DND-41 (cell line): ENCODE results near the gene PTPN3.

ENCODE experiments used
- ATAC-seq: fragments of 200-7000 bp; cut with Tn5 transposase; 3 replicates; pipeline ENCODE4 v1.9.1; 2021; ENCODE audit warnings: low read depth; ENCODE audit not compliant: insufficient read depth
- DNase-seq: peaks from one replicate; pipeline ENCODE4 v3.0.0-alpha.2; 2020
- H2AFZ ChIP-seq: 2 replicates; pipeline ENCODE4 v1.6.0; 2012; ENCODE audit warnings: low read depth, low read length
- H3K27ac ChIP-seq: 2 replicates; pipeline ENCODE4 v1.5.1; 2012; ENCODE audit warnings: low read length, inconsistent platforms
- H3K27me3 ChIP-seq: fragments of 200-600 bp; sonication (generic); 2 replicates; pipeline ENCODE4 v1.6.0; 2012; ENCODE audit warnings: low read length, mild to moderate bottlenecking, inconsistent platforms; ENCODE audit not compliant: insufficient read depth, poor library complexity
- H3K36me3 ChIP-seq: 2 replicates; pipeline ENCODE4 v1.5.1; 2012; ENCODE audit warnings: low read length, inconsistent platforms; ENCODE audit not compliant: insufficient read depth
- H3K4me1 ChIP-seq: 2 replicates; pipeline ENCODE4 v1.5.1; 2012; ENCODE audit warnings: mild to moderate bottlenecking, low read length; ENCODE audit not compliant: insufficient read depth
- H3K4me2 ChIP-seq: 2 replicates; pipeline ENCODE4 v1.6.0; 2012; ENCODE audit warnings: mild to moderate bottlenecking, moderate library complexity, low read length, inconsistent platforms; ENCODE audit not compliant: insufficient read depth
- H3K4me3 ChIP-seq, 2 experiments: fragments of 200-600 bp in 1 of 2; shearing (Covaris generic) in 1 of 2; 2 replicates each; pipeline ENCODE4 v1.5.1; 2012 to 2016; ENCODE audit warnings: inconsistent platforms in 2 of 2, low read length in 2 of 2, mild to moderate bottlenecking in 2 of 2, low read depth in 1 of 2, moderate library complexity in 1 of 2
- H3K79me2 ChIP-seq: 2 replicates; pipeline ENCODE4 v1.6.0; 2012; ENCODE audit warnings: low read length, inconsistent platforms; ENCODE audit not compliant: insufficient read depth
- H3K9ac ChIP-seq: 2 replicates; pipeline ENCODE4 v1.6.0; 2012; ENCODE audit warnings: low read depth, mild to moderate bottlenecking, inconsistent platforms, low read length, moderate library complexity
- H3K9me3 ChIP-seq: 2 replicates; pipeline ENCODE4 v1.5.1; 2012; ENCODE audit warnings: low read length, moderate library complexity, mild to moderate bottlenecking, inconsistent platforms; ENCODE audit not compliant: insufficient read depth, severe bottlenecking
- H4K20me1 ChIP-seq: 2 replicates; pipeline ENCODE4 v1.6.0; 2012; ENCODE audit warnings: low read length; ENCODE audit not compliant: insufficient read depth
- CTCF ChIP-seq: IDR thresholded peaks from 2 replicates; pipeline ENCODE4 v1.5.1; 2012; ENCODE audit warnings: borderline replicate concordance, low read length, moderate library complexity, mild to moderate bottlenecking; ENCODE audit not compliant: poor library complexity, severe bottlenecking; ENCODE audit errors: extremely low read depth
- EZH2 ChIP-seq: IDR thresholded peaks from 3 replicates; pipeline ENCODE4 v1.6.1; 2012; ENCODE audit warnings: borderline replicate concordance, low read depth, mild to moderate bottlenecking, moderate library complexity, low read length, inconsistent platforms; ENCODE audit not compliant: severe bottlenecking

PTPN3 gene

DNA sequence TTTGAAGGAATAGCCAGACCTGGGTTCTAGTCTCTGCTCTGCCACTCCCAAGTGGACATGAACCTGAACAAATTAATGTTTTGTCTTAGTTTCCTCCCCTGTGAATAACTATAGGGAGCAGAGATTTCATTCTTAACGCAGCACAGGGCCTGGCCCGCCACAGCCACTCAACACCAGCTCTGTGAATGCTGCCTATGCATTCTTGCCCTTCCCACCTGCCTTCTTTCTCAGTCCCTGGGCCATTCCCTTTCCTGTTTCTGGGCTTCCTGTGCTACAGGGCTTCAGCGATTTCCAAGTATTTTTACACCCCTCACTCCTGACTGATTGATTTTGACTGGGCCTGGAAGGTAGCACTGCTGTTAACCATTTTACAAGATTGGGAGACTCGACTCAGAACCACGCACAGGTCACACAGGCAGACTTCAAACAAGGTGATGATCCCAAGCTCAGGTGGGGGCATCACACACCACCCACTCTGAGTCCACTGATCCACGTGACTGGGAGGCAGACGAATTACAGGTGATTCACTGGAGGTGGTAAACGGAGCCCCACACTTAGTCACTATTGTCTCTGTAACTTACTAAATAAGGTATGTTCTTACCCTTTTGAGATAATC, 21.4 kb downstream of the PTPN3 start:
- Histone ChIP-seq H3K4me2 (no peak overlapping the region), H3K4me1 (no peaks in the 10 kb centered on the region), H3K9me3 (no peaks in the 10 kb centered on the region), H4K20me1 (no peaks in the 10 kb centered on the region), H3K79me2 (no peaks in the 10 kb centered on the region), H3K4me3 (no peak overlapping the region), H3K36me3 (no peaks in the 10 kb centered on the region), H3K27ac (no peak overlapping the region), H3K9ac (no peak overlapping the region), H2AFZ (no peak overlapping the region), H3K27me3 (no peaks in the 10 kb centered on the region)
- no peak for ATAC-seq
- TF ChIP-seq EZH2 (no peak), CTCF (no peak)
- DNase-seq: no peak

- no peak for DNase-seq
- no peaks in the 10 kb centered on the region for H3K79me2 ChIP-seq
- no peak overlapping the region for H3K9ac ChIP-seq
- no peaks in the 10 kb centered on the region for H3K9me3 ChIP-seq
- H3K4me2 ChIP-seq: no peak overlapping the region
- H2AFZ ChIP-seq: no peak overlapping the region
- H3K4me1 ChIP-seq: no peaks in the 10 kb centered on the region
- no peak for ATAC-seq
- H3K4me3 ChIP-seq: no peak overlapping the region
- no peaks in the 10 kb centered on the region for H3K36me3 ChIP-seq
- TF ChIP-seq EZH2 (no peak), CTCF (no peak)
- H3K27ac ChIP-seq: no peak overlapping the region
- no peaks in the 10 kb centered on the region for H3K27me3 ChIP-seq
- H4K20me1 ChIP-seq: no peaks in the 10 kb centered on the region
These were observed 22.6 kb downstream of the PTPN3 start for GRCh38 chr9:109475526-109475925.

DNA sequence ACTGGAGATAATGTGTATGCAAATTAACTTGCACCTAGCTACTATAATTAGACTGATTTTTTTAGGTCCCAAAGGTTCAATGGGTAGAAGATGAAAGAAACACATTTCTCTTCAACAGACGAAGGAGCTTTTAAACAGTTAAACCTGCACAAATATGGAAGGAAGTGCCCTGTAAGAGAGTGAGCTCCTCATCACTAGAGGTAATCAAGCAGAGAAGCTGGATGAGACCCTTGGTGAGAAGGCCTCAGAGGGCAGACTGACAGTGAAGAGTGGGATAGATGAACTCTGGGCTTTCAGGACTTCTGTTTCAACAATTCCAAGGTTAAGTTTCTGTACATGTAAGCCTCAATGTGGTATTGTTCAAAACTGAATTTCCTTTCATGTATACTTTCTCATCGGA, 23.2 kb downstream of the PTPN3 start:
- no peak for TF ChIP-seq CTCF
- no peak for TF ChIP-seq EZH2
- no peak overlapping the region for H2AFZ ChIP-seq
- no peaks in the 10 kb centered on the region for H3K79me2 ChIP-seq
- H3K4me3 ChIP-seq: no peak overlapping the region
- H3K4me1 ChIP-seq: no peaks in the 10 kb centered on the region; the same call in 1 of the 2 replicates
- no peak overlapping the region for H3K27ac ChIP-seq
- H4K20me1 ChIP-seq: no peaks in the 10 kb centered on the region
- no peak overlapping the region for H3K4me2 ChIP-seq
- H3K9me3 ChIP-seq: no peaks in the 10 kb centered on the region
- no peak for ATAC-seq
- H3K27me3 ChIP-seq: no peaks in the 10 kb centered on the region
- H3K9ac ChIP-seq: no peak overlapping the region
- no peaks in the 10 kb centered on the region for H3K36me3 ChIP-seq
- DNase-seq: no peak
